ENCODE data around the gene CSNK1G1.
"Not testable (repeated sequence)": the region's sequence is repeated elsewhere in the genome, so short reads cannot be mapped to it uniquely, and the experiment has no call there.

The CSNK1G1 gene

GRCh38 chr15:64355944-64356709 is at the start of gene CSNK1G1:
CSNK1G1 (minus strand) TSS chr15:64356173; CDS start chr15:64300499, 55,674 bp downstream.
- DNase-seq, result peak; percentile 94

GRCh38 chr15:64400583-64400982 is 44.6 kb upstream of the CSNK1G1 start:
- no peak for DNase-seq

DNA sequence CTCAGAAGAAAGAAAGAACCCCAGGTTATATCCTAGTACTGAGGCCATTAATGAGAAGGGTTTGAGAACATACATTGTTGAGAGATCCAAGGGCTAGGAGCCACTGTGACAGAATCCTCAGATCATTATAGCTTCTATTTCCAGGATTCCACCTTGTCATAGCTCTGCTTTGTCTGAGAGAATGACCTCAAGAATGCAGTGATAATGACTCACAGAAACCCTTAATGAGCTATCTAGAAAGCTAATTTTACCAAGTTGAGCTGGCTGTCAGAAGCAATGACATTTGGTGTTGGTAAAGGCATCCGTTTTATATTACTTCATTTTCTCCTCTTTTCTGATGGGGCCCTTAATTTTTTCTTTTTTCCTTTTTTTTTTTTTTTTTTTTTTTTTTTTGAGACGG is 42.6 kb upstream of the CSNK1G1 start:
- no peak for DNase-seq

GRCh38 chr15:64396789-64397188 is 40.8 kb upstream of the CSNK1G1 start:
- no peak for DNase-seq

- DNase-seq, result not testable (repeated sequence)
These were observed 36.5 kb upstream of the CSNK1G1 start for GRCh38 chr15:64392471-64392870.

GRCh38 chr15:64389036-64389435 is 33.1 kb upstream of the CSNK1G1 start:
- no peak for DNase-seq

DNA sequence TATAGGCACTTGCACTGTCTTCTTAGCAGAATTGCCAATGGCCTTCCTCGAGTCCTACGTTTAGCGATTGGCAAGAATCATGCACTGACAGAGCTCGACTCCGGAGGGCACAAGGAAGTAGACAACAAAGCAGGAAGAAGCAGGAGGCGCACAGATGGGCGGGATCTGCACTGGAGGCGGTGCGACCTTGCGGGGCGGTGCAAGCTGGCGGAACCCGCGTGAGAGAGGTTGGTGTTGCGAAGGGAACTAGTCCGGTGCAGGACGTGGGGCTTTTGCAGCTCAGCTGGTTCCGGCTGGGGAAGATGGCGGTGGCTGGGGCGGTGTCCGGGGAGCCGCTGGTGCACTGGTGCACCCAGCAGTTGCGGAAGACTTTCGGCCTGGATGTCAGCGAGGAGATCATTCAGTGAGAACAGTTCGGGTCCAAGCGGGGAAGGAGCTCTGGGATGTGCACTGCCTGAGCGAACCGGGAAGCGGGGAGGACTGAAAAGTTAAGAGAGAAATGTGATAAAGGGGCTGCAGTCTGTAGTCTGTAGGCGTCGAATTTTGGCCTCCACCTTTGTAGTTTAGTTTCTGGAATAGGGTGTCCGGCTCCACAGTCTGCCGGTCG is 31.7 kb upstream of the CSNK1G1 start, which contains the start of gene TRIP4:
TSS of gene TRIP4 (plus strand) at position 275 of the 607 bp plus-strand sequence. CDS start at position 303, 28 bp downstream.
- DNase-seq, result peak; percentile 97

DNA sequence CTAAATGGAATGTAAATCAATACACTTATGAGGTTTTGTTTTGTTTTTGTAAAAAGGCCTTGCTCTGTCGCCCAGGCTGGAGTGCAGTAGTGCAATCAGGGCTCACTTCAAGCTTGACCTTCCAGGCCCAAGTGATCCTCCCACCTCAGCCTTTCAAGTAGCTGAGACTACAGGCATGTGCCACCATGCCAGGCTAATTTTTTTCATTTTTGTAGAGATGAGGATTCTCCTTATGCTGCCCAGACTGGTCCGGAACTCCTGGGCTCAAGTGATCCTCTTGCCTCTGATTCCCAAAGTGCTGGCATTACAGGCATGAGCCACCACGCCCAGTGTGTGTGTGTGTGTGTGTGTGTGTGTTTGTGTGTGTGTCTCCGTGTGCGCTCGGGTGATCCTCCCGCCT is 30.3 kb upstream of the CSNK1G1 start:
- DNase-seq, result no peak

DNA sequence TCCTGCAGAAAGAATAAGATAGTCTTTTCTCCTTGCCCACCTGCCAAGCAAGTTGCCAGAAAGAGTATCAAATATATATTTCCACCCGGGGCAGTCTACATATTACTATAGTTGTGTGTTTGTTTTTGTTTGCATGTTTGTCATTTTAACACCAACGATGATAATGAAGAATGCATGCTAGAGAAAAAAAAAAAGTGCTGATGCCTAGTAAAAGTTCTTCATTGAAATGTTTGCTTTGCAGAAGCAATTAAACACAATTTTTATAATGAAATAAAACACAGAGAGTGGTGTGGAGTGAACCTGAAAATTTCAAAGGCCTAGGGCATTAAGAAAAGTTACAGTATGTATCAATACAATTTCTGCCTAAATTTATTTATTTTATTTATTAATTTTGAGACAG is 27.8 kb upstream of the CSNK1G1 start:
- no peak for DNase-seq

DNA sequence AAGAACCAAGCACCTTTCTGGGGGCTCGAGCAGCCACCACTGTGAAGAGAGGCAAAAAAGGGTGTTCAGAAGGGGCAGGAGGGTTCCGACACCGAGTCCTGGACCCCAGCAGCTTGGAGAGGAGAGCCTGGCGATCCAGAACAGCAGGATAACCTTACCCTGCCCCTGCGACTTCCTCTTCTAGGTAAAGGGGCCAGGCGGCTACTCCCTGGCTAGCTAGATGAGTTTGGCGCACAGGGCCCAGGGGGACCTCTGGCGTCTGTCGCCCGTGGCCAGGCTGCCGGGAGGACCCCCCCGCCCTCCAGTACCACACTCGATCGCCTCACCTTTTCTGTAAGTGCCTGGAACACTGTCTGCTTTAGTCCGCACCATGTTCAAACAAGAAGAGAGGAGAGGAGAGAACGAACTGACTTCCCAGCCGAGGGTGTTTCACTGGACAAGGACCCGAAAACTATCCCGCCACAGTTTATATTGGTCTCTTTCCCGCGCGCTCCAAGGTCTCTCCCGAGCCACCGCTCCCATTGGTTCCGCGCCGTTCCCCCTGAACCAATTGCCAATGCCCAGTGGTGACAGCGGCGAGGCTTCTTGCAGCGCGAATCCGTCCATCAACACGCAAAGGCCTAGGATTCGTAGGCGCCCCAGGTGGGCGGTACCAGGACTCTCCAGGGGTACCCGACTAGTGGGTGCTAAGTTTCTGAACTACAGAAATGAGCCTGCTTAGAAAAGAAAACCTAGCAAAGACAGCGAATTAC is 25.2 kb upstream of the CSNK1G1 start, which contains the start of gene PCLAF:
TSS of gene PCLAF (minus strand) at position 442 of the 752 bp plus-strand sequence. CDS start at position 372, 70 bp downstream.
- peak; percentile 95 for DNase-seq

GRCh38 chr15:64380130-64380870 is 24.3 kb upstream of the CSNK1G1 start:
- DNase-seq, result not testable (repeated sequence)

GRCh38 chr15:64379216-64379960 is 23.4 kb upstream of the CSNK1G1 start:
- no peak for DNase-seq

- no peak for DNase-seq
These were observed 17.4 kb upstream of the CSNK1G1 start for GRCh38 chr15:64373360-64373759.

DNA sequence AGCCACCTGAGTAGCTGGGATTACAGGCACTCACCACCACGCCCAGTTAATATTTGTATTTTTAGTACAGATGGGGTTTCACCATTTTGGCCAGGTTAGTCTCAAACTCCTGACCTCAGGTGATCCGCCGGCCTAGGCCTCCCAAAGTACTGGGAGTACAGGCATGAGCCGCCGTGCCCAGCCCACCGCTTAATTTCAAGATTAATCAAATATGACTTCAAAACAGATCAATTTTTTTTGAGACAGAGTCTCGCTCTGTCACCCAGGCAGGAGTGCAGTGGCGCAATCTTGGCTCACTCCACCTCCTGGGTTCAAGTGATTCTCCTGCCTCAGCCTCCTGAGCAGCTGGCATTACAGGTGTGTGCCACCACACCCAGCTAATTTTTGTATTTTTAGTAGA is 15.4 kb upstream of the CSNK1G1 start:
- DNase-seq, result not testable (repeated sequence)

DNA sequence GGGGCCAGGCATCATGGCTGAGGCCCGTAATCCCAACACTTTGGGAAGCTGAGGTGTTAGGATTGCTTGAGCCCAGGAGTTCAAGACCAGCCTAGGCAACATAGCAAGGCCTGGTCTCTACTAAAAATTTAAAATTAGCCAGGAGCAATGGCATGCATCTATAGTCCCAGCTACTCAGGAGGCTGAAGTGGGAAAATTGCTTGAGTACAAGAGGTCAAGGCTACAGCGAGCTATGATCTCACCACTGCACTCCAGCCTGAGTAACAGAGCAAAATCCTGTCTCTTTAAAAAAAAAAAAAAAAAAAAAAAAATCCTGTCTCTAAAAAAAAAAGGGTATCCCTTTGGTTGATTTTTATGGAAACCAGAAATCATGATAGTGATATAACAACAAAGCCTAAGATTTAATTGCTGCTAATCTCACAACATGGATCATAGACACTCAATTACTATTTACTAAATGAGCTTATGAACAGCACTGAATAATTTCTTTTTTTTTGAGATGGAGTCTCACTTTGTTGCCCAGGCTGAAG is 13.2 kb upstream of the CSNK1G1 start:
- DNase-seq, result no peak

GRCh38 chr15:64361259-64361658 is 5.3 kb upstream of the CSNK1G1 start:
- DNase-seq, result no peak

- DNase-seq, result no peak
These were observed 702 bp upstream of the CSNK1G1 start for GRCh38 chr15:64356710-64357040.

- DNase-seq, result peak; percentile 39
These were observed 527 bp downstream of the CSNK1G1 start for GRCh38 chr15:64355348-64355943.

DNA sequence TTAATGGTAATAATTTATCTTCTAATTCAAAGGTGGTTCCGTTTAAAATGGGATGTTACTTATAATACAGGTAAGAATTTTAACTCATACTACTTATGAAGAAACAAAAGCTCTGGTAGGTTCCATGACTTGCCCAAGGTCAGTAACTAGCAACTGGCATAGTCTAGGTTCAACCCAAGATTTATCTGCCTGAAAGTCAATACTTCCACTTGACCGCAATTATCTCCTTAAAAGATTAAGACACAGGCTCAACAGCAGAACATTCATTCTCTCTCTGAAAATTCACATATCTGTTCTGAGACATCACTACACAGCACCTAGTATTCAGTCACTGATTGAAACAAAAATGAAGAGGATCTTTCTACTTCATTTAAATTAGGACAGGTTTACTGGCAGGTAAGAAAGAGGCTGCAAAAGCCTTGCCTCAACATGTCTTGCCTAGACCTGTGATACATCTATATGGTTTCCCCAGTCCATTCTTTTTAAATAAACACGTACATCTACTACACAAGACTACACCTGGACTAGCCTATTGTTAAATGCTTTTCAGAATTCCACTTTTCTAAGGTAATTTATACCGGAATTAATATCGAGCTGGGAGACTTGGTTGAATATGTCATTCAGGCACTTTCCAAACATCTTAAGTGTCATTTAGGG is 1.2 kb downstream of the CSNK1G1 start:
- no peak for DNase-seq

DNA sequence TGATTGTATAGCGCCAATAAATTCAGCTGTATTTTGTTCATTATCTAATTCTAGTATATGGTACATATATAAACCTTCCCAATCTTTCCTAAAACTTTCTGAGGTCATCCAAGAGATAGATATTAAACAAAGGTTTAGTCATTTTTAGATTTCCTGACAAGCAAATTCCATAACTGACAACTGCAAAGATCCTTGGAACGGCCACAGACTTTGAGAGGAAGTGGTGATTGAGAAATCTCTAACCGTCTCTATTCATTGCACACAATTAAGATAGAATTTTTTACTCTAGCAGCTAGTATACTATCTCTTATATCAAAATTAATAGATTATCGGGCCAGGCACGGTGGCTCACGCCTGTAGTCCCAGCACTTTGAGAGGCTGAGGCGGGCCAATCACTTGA is 4.7 kb downstream of the CSNK1G1 start:
- DNase-seq, result no peak

DNA sequence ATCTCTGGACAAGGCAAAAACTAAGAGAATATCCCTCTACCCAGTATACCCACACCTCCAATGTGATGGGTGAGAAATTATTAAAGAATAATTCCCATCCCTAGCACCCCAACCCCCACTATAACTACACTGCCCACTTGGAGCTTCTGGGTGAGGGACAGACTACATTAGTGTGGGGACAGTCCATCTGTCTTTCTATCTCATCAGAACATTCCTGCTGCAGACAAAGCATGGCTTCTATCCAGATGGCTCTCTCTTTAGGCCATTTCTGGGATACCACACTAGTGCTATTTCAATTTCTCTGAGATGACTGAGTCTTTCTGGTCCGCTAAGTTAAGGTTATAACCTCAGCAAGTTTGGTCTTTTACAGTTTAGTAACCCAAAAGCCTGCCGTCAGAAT is 6.6 kb downstream of the CSNK1G1 start:
- no peak for DNase-seq

Data from stimulated activated CD4-positive, alpha-beta T cell treated with anti-CD3 and anti-CD28 coated beads, Interleukin-4, amount 100 ng/mL, for 24 hours (primary cell).